Stimulated activated CD4-positive, alpha-beta T cell treated with anti-CD3 and anti-CD28 coated beads, Interleukin-12 subunit alpha, Interleukin-12 subunit beta, amount 100 ng/mL, for 48 hours (primary cell): ENCODE measurements around the gene NPAT.

ENCODE experiments used
- DNase-seq, 3 donors: peaks; one replicate each; pipeline ENCODE4 v3.0.0-alpha.2; 2020; ENCODE audit warnings: low read depth in 2 of 3, low spot score in 1 of 3

The NPAT gene

GRCh38 chr11:108222574-108223347 lies at the start of gene NPAT, which contains the start of gene ATM:
Gene NPAT (minus strand): TSS chr11:108222638. CDS start chr11:108222536, 102 bp downstream.
Gene ATM (plus strand): TSS chr11:108223067. CDS start chr11:108227625, 4,558 bp downstream.
- DNase-seq: peak; percentile 91 to 98 (median 97)

- DNase-seq: no peak
Observed at GRCh38 chr11:108269583-108269982, 47.1 kb upstream of the NPAT start.

GRCh38 chr11:108253176-108253575 lies 30.7 kb upstream of the NPAT start:
- DNase-seq: no peak

DNA sequence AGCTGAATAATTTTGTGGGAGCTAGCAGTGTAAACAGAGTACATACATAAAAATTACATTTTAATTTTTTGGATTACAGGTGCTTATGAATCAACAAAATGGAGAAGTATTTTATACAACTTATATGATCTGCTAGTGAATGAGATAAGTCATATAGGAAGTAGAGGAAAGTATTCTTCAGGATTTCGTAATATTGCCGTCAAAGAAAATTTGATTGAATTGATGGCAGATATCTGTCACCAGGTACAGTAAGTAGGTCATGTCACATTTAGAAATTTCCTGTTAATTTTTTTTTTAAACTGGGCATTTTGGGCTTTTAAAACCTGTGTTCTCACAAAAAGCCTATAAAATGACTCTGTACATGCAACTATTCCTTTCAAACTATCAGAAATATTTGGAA lies 24.4 kb upstream of the NPAT start:
- DNase-seq: no peak

GRCh38 chr11:108246308-108246707 lies 23.9 kb upstream of the NPAT start:
- no peak for DNase-seq

DNA sequence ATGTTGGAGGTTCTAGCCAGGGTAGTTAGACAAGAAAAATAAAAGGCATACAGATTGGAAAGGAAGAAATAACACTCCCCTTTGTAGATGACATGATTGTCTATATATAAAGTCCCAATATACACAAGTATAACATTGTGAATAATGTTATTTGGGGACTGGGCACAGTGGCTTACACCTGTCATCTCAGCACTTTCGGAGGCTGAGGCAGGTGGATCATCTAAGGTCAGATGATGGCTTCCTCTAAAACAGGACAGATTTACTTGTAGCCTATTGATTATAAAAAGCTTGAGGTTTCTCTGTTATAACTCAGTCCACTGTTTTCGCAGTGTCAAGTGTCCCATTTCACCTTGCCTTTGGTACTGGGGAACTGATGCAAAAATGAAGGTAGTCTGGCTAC lies 20.0 kb upstream of the NPAT start:
- DNase-seq: no peak

DNA sequence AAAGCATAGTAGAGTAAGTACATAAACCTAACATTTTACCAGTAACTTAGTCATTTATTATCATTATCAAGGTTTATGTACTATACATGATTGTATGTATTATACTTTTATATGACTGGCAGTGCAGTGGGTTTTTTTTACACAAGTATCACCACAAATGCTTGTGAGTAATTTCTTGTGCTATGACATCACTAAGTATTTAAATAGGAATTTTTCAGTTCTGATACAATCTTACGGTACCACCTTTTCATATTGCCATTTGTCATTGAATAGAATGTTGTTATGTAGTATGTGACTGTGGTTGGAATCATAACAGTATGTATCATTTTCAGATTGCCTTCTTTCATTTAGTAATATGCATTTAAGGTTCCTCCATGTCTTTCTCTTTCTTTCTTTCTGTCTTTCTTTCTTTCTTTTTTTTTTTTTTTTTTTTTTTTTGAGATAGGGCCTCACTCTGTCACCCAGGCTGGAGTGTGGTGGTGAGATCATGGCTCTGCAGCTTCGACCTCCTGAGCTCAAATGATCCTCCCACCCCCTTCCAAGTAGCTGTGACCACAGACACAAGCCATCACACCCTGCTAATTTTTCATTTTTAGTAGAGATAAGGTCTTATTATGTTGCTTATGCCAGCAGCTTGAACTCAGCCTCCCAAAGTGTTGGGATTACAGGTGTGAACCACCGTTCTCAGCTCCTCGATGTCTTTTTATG lies 19.0 kb upstream of the NPAT start:
- no peak for DNase-seq

DNA sequence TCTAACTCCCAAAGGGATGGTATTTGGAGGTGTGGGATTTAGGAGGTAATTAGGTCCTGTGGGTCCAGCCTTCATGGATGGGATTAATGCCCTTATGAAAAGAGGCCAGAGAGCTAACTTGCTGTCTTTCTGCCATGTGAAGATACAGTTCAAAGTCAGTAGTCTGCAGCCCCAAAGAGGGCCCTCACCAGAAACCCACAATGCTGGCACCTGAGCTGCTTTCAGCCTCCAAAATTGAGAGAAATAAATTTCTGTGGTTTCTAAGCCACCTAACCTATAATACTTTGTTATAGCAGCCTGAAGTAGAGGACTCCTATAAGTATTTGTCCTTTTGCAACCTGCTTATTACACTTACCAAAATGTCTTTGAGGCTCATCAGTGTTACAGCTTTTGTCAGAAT lies 16.6 kb upstream of the NPAT start:
- no peak for DNase-seq

DNA sequence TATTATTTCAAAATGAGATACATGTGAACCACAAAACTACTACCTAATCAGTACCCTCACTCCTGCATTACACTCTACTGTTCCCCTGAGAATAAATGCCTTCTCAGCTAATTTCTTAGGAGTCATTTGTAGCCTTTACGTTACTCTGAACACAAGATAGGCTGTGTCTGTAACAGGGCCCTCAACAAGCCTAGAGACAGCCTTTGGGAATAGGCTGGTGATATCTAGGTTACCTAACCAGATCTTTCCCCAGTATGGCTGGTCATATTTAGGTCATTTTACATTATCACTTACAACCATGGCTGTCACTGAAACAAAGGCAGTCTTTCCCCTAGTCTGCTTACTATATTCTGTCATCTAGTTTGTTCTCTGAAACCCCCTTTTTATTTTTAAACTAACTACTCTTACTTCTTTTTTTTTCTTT lies 14.6 kb upstream of the NPAT start:
- DNase-seq: no peak

GRCh38 chr11:108235633-108236032 lies 13.2 kb upstream of the NPAT start:
- no peak for DNase-seq

DNA sequence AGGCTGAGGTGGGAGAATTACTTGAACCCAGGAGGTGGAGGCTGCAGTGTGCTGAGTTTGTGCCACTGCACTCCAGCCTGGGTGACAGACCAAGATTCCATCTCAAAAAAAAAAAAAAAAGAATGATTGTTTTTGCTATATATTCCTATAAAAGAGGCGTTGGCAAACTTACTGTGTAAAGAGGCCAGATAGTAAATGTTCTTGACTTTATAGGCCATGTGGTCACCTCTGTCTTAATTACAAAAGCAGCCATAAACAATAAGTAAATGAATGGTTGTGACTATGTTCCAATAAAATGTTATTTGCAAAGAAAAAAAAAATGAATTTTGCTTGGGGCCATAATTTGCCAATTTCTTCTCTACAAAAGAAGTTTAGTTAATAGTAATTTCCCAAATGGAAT lies 12.8 kb upstream of the NPAT start:
- DNase-seq: no peak

GRCh38 chr11:108233277-108233945 lies 11.0 kb upstream of the NPAT start:
- no peak for DNase-seq

DNA sequence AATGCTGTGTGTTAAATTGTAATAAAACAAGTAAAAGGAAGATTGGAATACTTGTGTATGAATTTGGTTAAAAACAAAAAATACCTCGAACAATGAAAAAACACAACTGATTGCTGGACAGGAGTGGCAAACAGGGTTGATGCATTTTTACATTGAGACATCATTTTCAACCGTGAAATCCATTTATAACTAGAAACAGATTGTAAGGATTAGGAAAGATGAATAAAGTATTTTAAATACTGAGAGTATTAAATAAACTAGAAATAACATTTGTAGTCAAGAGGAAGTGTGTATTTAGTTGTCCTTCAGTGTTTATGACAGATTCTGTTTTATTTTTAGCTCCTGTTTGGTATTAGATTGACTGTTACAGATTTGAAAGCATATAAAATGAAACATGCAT lies 5.8 kb upstream of the NPAT start:
- no peak for DNase-seq

- DNase-seq: no peak
Observed at GRCh38 chr11:108226036-108226435, 3.6 kb upstream of the NPAT start.

DNA sequence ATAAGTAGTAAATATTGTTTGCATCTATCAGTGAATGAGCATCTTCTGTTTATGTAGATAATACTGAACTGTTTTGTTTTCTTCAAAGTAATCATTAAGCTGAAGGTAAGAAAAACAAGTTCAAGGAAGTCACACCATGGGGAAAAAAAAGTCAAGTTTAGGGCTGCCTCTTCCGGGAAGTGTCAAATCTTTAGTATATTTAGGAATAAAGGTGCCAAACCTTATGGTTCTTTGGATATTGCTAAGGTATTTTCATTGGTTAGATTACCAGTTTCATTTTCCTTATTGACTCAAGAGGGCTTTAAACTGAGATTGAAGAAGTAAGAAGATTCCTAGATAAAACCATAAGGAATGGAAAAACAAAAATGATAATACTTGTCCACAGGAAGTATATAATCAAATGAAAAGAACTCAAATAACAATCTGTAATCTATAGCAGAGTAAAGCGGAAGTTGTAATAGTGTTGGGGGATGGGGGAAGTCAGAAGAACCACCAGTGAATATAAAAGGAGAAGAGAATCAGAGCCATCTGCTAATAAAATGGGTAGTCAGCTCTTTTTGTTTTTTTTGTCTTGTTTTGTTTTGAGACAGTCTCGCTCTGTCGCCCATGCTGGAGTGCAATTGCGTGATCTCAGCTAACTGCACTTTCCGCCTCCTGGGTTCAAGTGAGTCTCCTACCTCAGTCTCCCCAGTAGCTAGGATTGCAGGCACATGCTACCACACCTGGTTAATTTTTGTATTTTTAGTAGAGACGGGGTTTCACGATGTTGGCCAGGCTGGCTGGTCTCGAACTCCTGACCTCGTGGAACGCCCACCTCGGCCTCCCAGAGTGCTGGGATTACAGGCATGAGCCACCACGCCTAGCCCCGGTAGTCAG lies 2.7 kb upstream of the NPAT start:
- DNase-seq: no peak

- DNase-seq: no peak
Observed at GRCh38 chr11:108224366-108224765, 1.9 kb upstream of the NPAT start.

DNA sequence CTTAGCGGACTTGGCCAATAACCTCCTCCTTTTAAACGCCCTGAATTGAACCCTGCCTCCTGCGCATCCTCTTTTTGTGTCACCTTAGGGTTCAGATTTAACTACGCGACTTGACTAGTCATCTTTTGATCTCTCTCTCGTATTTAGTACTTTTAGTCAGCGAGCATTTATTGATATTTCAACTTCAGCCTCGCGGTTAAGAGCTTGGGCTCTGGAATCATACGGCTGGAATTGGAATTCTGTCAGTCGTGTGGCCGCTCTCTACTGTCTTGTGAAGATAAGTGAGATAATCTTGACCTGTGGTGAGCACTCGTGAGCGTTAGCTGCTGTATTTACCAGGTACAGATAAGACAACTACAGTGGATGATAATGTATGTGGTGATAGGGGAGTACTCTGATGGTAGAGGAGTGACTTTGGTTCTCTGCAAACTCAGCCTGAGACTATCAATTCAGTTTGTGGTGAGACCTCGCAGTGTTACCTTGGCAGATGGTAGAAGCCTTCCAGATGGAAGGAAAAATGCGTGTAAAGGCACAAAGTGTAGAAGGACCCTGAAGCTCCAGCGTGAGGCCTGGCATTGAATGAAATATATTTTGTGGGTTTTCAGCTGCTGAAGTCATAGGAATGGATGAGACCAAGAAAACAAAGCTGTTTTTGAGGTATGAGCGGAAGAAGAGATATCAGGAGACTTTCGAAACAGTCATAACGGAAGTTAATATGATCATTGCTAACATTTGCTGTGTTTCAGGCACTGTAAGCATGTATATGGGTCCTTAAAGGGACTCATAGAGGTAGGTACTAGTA lies 1.1 kb upstream of the NPAT start:
- peak in 1 of 3 donors; percentile 57 for DNase-seq

DNA sequence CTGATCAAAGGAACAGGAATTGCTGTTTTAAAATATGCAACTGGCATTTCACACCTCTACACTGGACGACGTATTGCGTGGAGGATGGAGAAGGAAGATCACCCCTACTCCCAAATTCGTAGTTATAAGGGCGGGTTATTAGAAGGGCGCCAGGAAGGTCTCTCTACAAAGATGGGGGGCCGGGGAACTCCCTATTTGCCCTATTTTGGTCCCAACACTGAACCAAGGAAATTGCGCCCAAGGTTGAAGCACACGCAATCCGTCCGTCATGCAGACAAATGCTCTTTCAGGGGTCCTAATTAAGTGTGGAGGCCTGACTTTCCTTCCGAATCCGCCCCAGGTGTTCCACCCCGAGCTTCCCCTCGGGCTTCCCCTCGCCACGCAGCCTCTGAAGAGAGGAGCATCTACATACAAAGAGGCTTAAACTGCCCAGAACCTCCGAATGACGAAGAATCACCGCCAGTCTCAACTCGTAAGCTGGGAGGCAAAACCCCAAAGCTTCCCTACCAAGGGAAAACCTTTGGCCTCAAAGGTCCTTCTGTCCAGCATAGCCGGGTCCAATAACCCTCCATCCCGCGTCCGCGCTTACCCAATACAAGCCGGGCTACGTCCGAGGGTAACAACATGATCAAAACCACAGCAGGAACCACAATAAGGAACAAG lies 396 bp downstream of the NPAT start:
- no peak for DNase-seq

GRCh38 chr11:108221371-108221770 lies 1.1 kb downstream of the NPAT start:
- no peak for DNase-seq
